ENCODE data around the gene AK1. TPM values are rescaled to one million over a fixed set of nuclear protein-coding genes. Genes with fewer than 3 reads are reported as not detected.
A peak's percentile ranks its signal among the peaks of the same experiment; 100 is the strongest.
"Not testable (repeated sequence)": the region's sequence is repeated elsewhere in the genome, so short reads cannot be mapped to it uniquely, and the experiment has no call there.

AK1 gene
- total and polyA plus RNA-seq, 9 of the 15 experiments (the other 6 are each of a cell fraction or from before 2014, with no cell fraction given) = 10.1 to 71.8 (median 39.0) TPM

- FAIRE-seq; ATAC-seq; H3K4me2 ChIP-seq (ENCODE audit: insufficient read depth, low read length); CTCF ChIA-PET (ENCODE audit: low intra/inter-chr PET ratio); BruUV-seq (replicated peaks); H3K9me1 ChIP-seq (ENCODE audit: control insufficient read depth, insufficient read depth, low read length); H3K36me3 ChIP-seq (ENCODE audit: control insufficient read depth, insufficient read depth, low read length); H3K4me3 ChIP-seq; intact Hi-C loops (cut with micrococcal nuclease); H3K79me2 ChIP-seq (ENCODE audit: control insufficient read depth, insufficient read depth, low read length); H3K27me3 ChIP-seq (ENCODE audit: control insufficient read depth in 2 of 2, insufficient read depth in 2 of 2, low read length in 2 of 2); H4K20me1 ChIP-seq (replicated peaks; ENCODE audit: control insufficient read depth, insufficient read depth, low read length); DNase-seq (ENCODE audit: extremely low read depth in 1 of 4, low spot score in 3 of 4); in situ Hi-C loops (cut with MboI): not testable (repeated sequence)
- Histone ChIP-seq H3K4me1 (replicated peaks in 1 of 2; ENCODE audit: control insufficient read depth in 2 of 2, insufficient read depth in 2 of 2, low read length in 2 of 2) (peaks cover 23 to 31% of the 10 kb centered on the region in 2 experiments), H3K9me3 (replicated peaks; ENCODE audit: control insufficient read depth, insufficient read depth, low read depth, low read length) (peaks cover 17% of the 10 kb centered on the region), H2AFZ (ENCODE audit: low read depth, low read length) (peak overlapping the region; percentile 87), H3K27ac (ENCODE audit: extremely low read depth, low read depth, low read length) (peak overlapping the region; percentile 19; the same call in 1 of the 3 replicates), H3K9ac (ENCODE audit: insufficient read depth in 1 of 2, low read depth in 2 of 2, low read length in 2 of 2) (peak overlapping the region; percentile 5 to 74; a peak in 2 of 4 replicates)
- WGBS (ENCODE audit: insufficient coverage, low coverage, missing lambda C conversion rate) = 92% methylated on average over 4 of the region's 4 CpGs
- POLR2A ChIA-PET = interaction anchor here (0.7 to 1.2 kb wide), 2 partner anchors 16 to 28 kb away, joined by 3 to 5 read pairs; no protein-coding TSS in a partner anchor
Measured at GRCh38 chr9:127845619-127846018, 31.9 kb downstream of the AK1 start.

DNA sequence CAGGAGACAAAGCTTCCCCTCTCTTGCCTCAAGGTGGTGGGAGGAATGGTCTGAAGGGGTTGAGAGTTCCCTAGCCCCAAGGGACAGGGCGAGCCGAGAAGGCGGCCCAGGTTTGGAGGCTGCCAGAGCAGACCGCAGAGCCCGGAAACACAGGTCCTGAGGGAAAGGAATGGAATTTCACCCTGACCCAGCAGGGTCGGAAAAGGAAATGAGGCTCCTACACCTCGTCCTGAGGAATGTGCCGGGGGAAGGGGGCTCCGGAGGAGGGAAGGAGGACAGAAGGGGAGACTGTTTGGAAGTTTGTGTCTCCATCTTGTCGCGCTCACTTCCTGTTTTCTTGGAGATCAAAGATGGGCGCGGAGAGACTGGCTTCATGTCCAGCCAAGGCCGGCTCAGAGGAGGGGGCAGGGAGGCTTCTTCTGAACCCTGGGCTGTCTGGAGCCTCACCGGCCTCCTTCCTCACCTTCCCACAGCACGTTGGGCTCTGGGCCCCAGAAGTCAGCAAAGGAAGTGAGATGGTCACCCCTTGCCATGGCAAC is 32.6 kb downstream of the AK1 start:
- H3K4me3 ChIP-seq = no peak overlapping the region
- no peaks in the 10 kb centered on the region for H4K20me1 ChIP-seq (replicated peaks; ENCODE audit: control insufficient read depth, insufficient read depth, low read length)
- intact Hi-C loops (cut with micrococcal nuclease) = no loop called here
- peak overlapping the region; percentile 19; the same call in 1 of the 3 replicates for H3K27ac ChIP-seq (ENCODE audit: extremely low read depth, low read depth, low read length)
- no peak for TF ChIP-seq DDX20 (tag; IDR thresholded peaks at IDR 0.05; ENCODE audit: low read depth)
- no peak for TF ChIP-seq NR2C1 (IDR thresholded peaks at IDR 0.05)
- 0 out of 2 replicates have a peak, but pooled peaks have one; percentile 19 for TF ChIP-seq NR2C1 (tag; IDR thresholded peaks at IDR 0.05)
- TF ChIP-seq TRIM28 (IDR thresholded peaks at IDR 0.05) = no peak
- no peak for TF ChIP-seq PREB (CRISPR knock-in tag; IDR thresholded peaks at IDR 0.05)
- TF ChIP-seq YY1 (IDR thresholded peaks at IDR 0.05; ENCODE audit: borderline replicate concordance in 1 of 3, control insufficient read depth in 1 of 3, extremely low read depth in 1 of 3, insufficient read depth in 3 of 3, insufficient read length in 1 of 3, insufficient replicate concordance in 2 of 3, low read depth in 1 of 3, low read length in 2 of 3) = peak in 1 of 3 experiments; percentile 8
- peak; percentile 80 for TF ChIP-seq SPI1 (IDR thresholded peaks at IDR 0.05; ENCODE audit: borderline replicate concordance, low read depth, low read length)
- peak overlapping the region; percentile 5 to 74; a peak in 2 of 4 replicates for H3K9ac ChIP-seq (ENCODE audit: insufficient read depth in 1 of 2, low read depth in 2 of 2, low read length in 2 of 2)
- CTCF ChIA-PET (ENCODE audit: low intra/inter-chr PET ratio) = no interaction called here
- H3K79me2 ChIP-seq (ENCODE audit: control insufficient read depth, insufficient read depth, low read length) = no peaks in the 10 kb centered on the region
- peak overlapping the region; percentile 84 for H2AFZ ChIP-seq (ENCODE audit: low read depth, low read length)
- H3K27me3 ChIP-seq (ENCODE audit: control insufficient read depth in 2 of 2, insufficient read depth in 2 of 2, low read length in 2 of 2) = no peaks in the 10 kb centered on the region
- H3K4me2 ChIP-seq (ENCODE audit: insufficient read depth, low read length) = no peak overlapping the region
- DNase-seq (ENCODE audit: extremely low read depth in 1 of 4, low spot score in 3 of 4) (no peak), ATAC-seq (peak; percentile 23; the same call in 2 of the 3 replicates), FAIRE-seq (no peak)
- H3K36me3 ChIP-seq (ENCODE audit: control insufficient read depth, insufficient read depth, low read length) = no peaks in the 10 kb centered on the region
- 80% methylated on average over 15 of the region's 16 CpGs for WGBS (ENCODE audit: insufficient coverage, low coverage, missing lambda C conversion rate)
- no TSS peak for BruUV-seq (replicated peaks)
- H3K9me1 ChIP-seq (ENCODE audit: control insufficient read depth, insufficient read depth, low read length) = peaks cover 3% of the 10 kb centered on the region
- peaks cover 12% of the 10 kb centered on the region for H3K9me3 ChIP-seq (replicated peaks; ENCODE audit: control insufficient read depth, insufficient read depth, low read depth, low read length)
- H3K4me1 ChIP-seq (replicated peaks in 1 of 2; ENCODE audit: control insufficient read depth in 2 of 2, insufficient read depth in 2 of 2, low read length in 2 of 2) = peaks cover 23 to 31% of the 10 kb centered on the region in 2 experiments
- POLR2A ChIA-PET = interaction anchor here (0.9 to 1.2 kb wide), 2 partner anchors 16 to 17 kb away, joined by 3 to 5 read pairs; no protein-coding TSS in a partner anchor
- in situ Hi-C loops (cut with MboI) = no loop called here
